Uterus (tissue), 4 donors: ENCODE measurements around the gene PICALM. TPM values are rescaled to one million over a fixed set of nuclear protein-coding genes. Genes with fewer than 3 reads are reported as not detected.

ENCODE experiments used
- DNase-seq, 2 donors: peaks; one replicate each; pipeline ENCODE4 v3.0.0-alpha.2; 2019 to 2020
- H3K27ac ChIP-seq, 2 donors: fragments of 200-600 bp; sonication (generic); 1 replicate in 1 of 2; 2 replicates in 1 of 2; pipeline ENCODE4 v1.5.1; 2016 to 2018
- H3K27me3 ChIP-seq, 2 donors: fragments of 200-600 bp; sonication (generic); one replicate each; pipeline ENCODE4 v1.5.1; 2018 to 2019; ENCODE audit warnings: control low read depth in 1 of 2
- H3K36me3 ChIP-seq, 2 donors: fragments of 200-600 bp; sonication (generic); one replicate each; pipeline ENCODE4 v1.5.1; 2019; ENCODE audit warnings: control low read depth in 1 of 2
- H3K4me1 ChIP-seq, 2 donors: fragments of 200-600 bp; sonication (generic); one replicate each; pipeline ENCODE4 v1.5.1; 2018 to 2019; ENCODE audit warnings: control low read depth in 1 of 2
- H3K4me3 ChIP-seq, 2 donors: fragments of 200-600 bp; sonication (generic); 1 replicate in 1 of 2; 2 replicates in 1 of 2; pipeline ENCODE4 v1.5.1; 2018 to 2019; ENCODE audit warnings: mild to moderate bottlenecking in 1 of 2
- H3K9me3 ChIP-seq, 2 donors: fragments of 200-600 bp; sonication (generic); one replicate each; pipeline ENCODE4 v1.5.1; 2019; ENCODE audit warnings: control low read depth in 1 of 2
- CTCF ChIP-seq, 4 experiments: fragments of 200-600 bp in 2 of 4; fragments of 450-650 bp in 2 of 4; sonication (generic) in 2 of 4; IDR thresholded peaks; one replicate each; pipeline ENCODE4 v1.5.1; 2016 to 2019; ENCODE audit warnings: antibody characterized with exemption in 4 of 4, mild to moderate bottlenecking in 2 of 4, moderate library complexity in 1 of 4
- POLR2A ChIP-seq, 2 donors: fragments of 450-650 bp; IDR thresholded peaks; one replicate each; pipeline ENCODE4 v1.6.1; 2016; ENCODE audit warnings: antibody characterized with exemption in 2 of 2, mild to moderate bottlenecking in 1 of 2, moderate library complexity in 1 of 2
- intact Hi-C: fragments of 100-400 bp; cut with DNase I; formaldehyde crosslinking; loops from one replicate; pipeline ENCODE4 v1.15.1; 2023; ENCODE audit warnings: low total_unique reads
- total RNA-seq, 4 donors: library from RNA; depleted of rRNA in 3 of 4; stranded (reverse); fragments of >200 nt in 3 of 4; gene quantifications; one replicate each; pipeline versions ENCODE4 v1.1.0 to v1.2.4, GENCODE V29; 2014 to 2023
- donor health status: DM: yes; HTN: yes; CAD: no.

PICALM gene
- total RNA-seq, 4 donors from 2014 or later: 198 to 402 (median 298) TPM

DNA sequence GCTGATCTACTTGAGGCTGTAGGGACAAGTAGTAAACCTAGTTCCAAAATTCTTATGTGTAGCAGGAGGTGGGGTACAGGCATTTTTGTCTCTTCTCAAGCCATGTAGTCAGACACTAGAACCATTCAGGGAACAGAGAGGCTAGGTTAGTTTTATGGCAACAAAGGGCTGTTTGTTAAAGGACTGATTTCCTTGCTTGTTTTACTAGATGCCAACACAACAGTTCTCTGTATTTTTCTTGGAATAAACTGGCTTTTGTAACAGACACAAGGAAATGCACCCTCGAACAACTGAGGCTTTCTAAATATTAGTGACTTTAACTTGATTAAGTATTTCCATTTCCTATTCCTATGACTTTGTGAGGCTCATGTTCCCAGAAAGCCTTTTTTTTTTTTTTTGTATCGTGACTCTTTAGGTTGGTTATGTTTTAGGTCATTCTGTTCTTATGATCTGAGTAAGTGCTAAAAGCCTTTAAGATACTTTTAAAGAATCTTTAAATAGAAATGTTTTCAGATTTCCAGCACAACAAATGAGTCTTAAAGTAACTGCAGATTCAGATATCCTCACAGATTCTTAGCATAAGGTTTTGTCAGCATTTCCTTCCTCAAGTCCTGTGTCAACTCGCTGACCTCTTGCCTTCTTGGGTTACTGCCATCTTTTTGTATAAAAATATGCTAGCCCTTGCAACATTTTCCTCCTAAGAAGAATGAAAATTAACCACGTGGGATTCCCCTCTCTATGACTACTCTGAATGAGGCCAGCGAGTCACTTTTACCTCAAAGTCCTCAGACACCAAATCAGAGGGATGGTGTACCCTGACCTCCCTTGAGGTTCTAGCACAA is 121.2 kb downstream of the PICALM start:
- no peaks in the 10 kb centered on the region for H3K4me1 ChIP-seq
- H3K27me3 ChIP-seq: no peaks in the 10 kb centered on the region
- H3K36me3 ChIP-seq: no peaks in the 10 kb centered on the region
- no peak overlapping the region for H3K4me3 ChIP-seq
- DNase-seq: peak in 1 of 2 donors; percentile 58
- H3K9me3 ChIP-seq: no peaks in the 10 kb centered on the region
- peak overlapping the region; percentile 59 to 68 for H3K27ac ChIP-seq
- TF ChIP-seq POLR2A (IDR thresholded peaks at IDR 0.05): no peak
- TF ChIP-seq CTCF (IDR thresholded peaks at IDR 0.05): no peak
- intact Hi-C loops: no loop called here

DNA sequence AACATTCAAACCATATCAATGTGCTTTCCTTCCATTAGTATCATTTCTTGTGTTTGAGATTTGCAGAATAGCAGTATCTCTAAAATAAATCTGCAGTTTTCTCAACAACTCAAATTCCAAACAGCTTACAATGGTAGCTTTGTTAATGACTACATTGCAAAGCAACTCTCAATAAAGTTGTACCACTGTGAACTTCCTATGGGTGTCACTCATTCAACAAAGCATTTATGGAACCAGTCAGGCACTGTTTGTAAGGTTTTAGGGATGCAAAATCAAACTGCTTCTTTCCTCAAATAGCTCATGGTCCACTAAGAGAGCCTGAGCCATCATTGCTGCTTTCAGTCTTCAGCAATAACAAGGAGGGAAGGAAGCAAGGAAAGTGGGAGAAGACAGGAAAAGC is 122.7 kb downstream of the PICALM start:
- Histone ChIP-seq H3K4me1 (no peaks in the 10 kb centered on the region), H3K27me3 (no peaks in the 10 kb centered on the region), H3K4me3 (no peak overlapping the region), H3K27ac (no peak overlapping the region), H3K36me3 (no peaks in the 10 kb centered on the region), H3K9me3 (no peaks in the 10 kb centered on the region)
- no peak for DNase-seq
- intact Hi-C loops: no loop called here
- TF ChIP-seq CTCF (IDR thresholded peaks at IDR 0.05) (no peak), POLR2A (IDR thresholded peaks at IDR 0.05) (no peak)

- intact Hi-C loops: no loop called here
- no peak overlapping the region for H3K27ac ChIP-seq
These were observed 123.1 kb downstream of the PICALM start for GRCh38 chr11:85945788-85946187.

GRCh38 chr11:85945296-85945695 is 123.6 kb downstream of the PICALM start:
- no peak for DNase-seq
- no peaks in the 10 kb centered on the region for H3K4me1 ChIP-seq
- intact Hi-C loops: no loop called here
- H3K9me3 ChIP-seq: no peaks in the 10 kb centered on the region
- no peaks in the 10 kb centered on the region for H3K27me3 ChIP-seq
- no peak overlapping the region for H3K4me3 ChIP-seq
- H3K36me3 ChIP-seq: no peaks in the 10 kb centered on the region
- TF ChIP-seq POLR2A (IDR thresholded peaks at IDR 0.05): no peak
- no peak for TF ChIP-seq CTCF (IDR thresholded peaks at IDR 0.05)
- no peak overlapping the region for H3K27ac ChIP-seq

More at GRCh38 chr11:85945788-85946187, 123.1 kb downstream of the PICALM start:
- H3K4me3 ChIP-seq: no peak overlapping the region
- H3K4me1 ChIP-seq: no peaks in the 10 kb centered on the region
- DNase-seq: no peak
- H3K9me3 ChIP-seq: no peaks in the 10 kb centered on the region
- H3K27me3 ChIP-seq: no peaks in the 10 kb centered on the region
- no peak for TF ChIP-seq CTCF (IDR thresholded peaks at IDR 0.05)
- no peak for TF ChIP-seq POLR2A (IDR thresholded peaks at IDR 0.05)
- H3K36me3 ChIP-seq: no peaks in the 10 kb centered on the region

DNA sequence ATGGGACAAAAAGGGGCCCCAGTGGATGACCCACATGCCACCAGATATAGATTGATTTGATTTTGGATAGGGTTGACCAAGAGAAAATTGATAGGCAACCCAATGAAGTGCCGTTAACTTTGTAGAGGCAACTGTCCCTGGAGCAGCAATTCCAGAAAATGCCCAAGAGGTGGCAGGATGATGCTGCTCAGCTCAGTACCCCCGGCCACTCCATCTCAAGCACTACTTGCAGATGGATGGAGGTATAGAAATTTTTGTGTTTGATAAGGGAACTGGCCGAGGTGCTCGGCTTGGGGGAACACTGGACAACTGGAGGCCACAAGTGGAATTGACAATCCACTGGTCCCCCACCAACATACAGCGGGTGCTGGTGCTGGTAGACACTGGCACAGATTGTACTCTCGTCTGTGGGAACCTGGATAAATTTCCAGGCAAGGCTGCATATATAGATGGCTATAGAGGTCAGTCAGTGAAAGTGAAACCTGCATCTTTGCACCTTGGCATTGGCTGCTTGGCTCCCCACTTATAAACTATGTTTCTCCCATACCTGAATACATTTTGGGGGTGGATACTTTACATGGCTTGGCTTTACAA is 127.4 kb downstream of the PICALM start:
- no peaks in the 10 kb centered on the region for H3K9me3 ChIP-seq
- DNase-seq: peak; percentile 31 to 48
- H3K27ac ChIP-seq: no peak overlapping the region
- peak in 3 of 4 experiments; percentile 52 to 73 (median 68) for TF ChIP-seq CTCF (IDR thresholded peaks at IDR 0.05)
- no peak for TF ChIP-seq POLR2A (IDR thresholded peaks at IDR 0.05)
- no peaks in the 10 kb centered on the region for H3K27me3 ChIP-seq
- intact Hi-C loops: no loop called here
- no peak overlapping the region for H3K4me3 ChIP-seq
- H3K4me1 ChIP-seq: no peaks in the 10 kb centered on the region
- no peaks in the 10 kb centered on the region for H3K36me3 ChIP-seq
